ENCODE results near the gene PSME3IP1.
"Not testable (repeated sequence)": the region's sequence is repeated elsewhere in the genome, so short reads cannot be mapped to it uniquely, and the experiment has no call there.

Gene PSME3IP1

GRCh38 chr16:57123974-57124674, 61.7 kb downstream of the PSME3IP1 start:
- no peak for DNase-seq (ENCODE audit: low spot score)

GRCh38 chr16:57123216-57123973, 62.4 kb downstream of the PSME3IP1 start:
- DNase-seq (ENCODE audit: low spot score), result no peak

GRCh38 chr16:57118461-57119084, 67.3 kb downstream of the PSME3IP1 start:
- no peak for DNase-seq (ENCODE audit: low spot score)

- no peak for DNase-seq (ENCODE audit: low spot score)
Measured at GRCh38 chr16:57115514-57116182, 70.2 kb downstream of the PSME3IP1 start.

GRCh38 chr16:57115168-57115513, 70.7 kb downstream of the PSME3IP1 start:
- DNase-seq (ENCODE audit: low spot score), result no peak

GRCh38 chr16:57113664-57114063, 72.2 kb downstream of the PSME3IP1 start:
- no peak for DNase-seq (ENCODE audit: low spot score)

- no peak for DNase-seq (ENCODE audit: low spot score)
Measured at GRCh38 chr16:57113042-57113453, 72.8 kb downstream of the PSME3IP1 start.

GRCh38 chr16:57112403-57113041, 73.3 kb downstream of the PSME3IP1 start:
- DNase-seq (ENCODE audit: low spot score), result no peak

- DNase-seq (ENCODE audit: low spot score), result no peak
Measured at GRCh38 chr16:57111420-57111819, 74.4 kb downstream of the PSME3IP1 start.

- DNase-seq (ENCODE audit: low spot score), result no peak
Measured at GRCh38 chr16:57110937-57111336, 74.9 kb downstream of the PSME3IP1 start.

GRCh38 chr16:57109259-57110105, 76.4 kb downstream of the PSME3IP1 start:
- not testable (repeated sequence) for DNase-seq (ENCODE audit: low spot score)

GRCh38 chr16:57108432-57108831, 77.4 kb downstream of the PSME3IP1 start:
- DNase-seq (ENCODE audit: low spot score), result no peak

GRCh38 chr16:57107321-57107922, 78.4 kb downstream of the PSME3IP1 start:
- DNase-seq (ENCODE audit: low spot score), result no peak

GRCh38 chr16:57106767-57107166, 79.1 kb downstream of the PSME3IP1 start:
- DNase-seq (ENCODE audit: low spot score), result peak; percentile 72

GRCh38 chr16:57105184-57105583, 80.7 kb downstream of the PSME3IP1 start:
- DNase-seq (ENCODE audit: low spot score), result no peak

GRCh38 chr16:57104706-57105105, 81.1 kb downstream of the PSME3IP1 start:
- DNase-seq (ENCODE audit: low spot score), result no peak

GRCh38 chr16:57102888-57103851, 82.7 kb downstream of the PSME3IP1 start:
- DNase-seq (ENCODE audit: low spot score), result no peak

All from kidney capillary endothelial cell (primary cell).